H1 (cell line): ENCODE data around the gene HMGCS2. TPM values are rescaled to one million over a fixed set of nuclear protein-coding genes. Genes with fewer than 3 reads are reported as not detected.

Source experiments
- CTCF ChIA-PET: fragments of 300-600 bp; sonication (Branson Sonifier 250); formaldehyde crosslinking; loops from one replicate; lab custom pipeline; 2021; ENCODE audit not compliant: partially characterized antibody; lab: Charles Lee
- POLR2A ChIA-PET: fragments of 300-600 bp; sonication (Branson Sonifier 250); formaldehyde crosslinking; loops from one replicate; lab custom pipeline; 2021; ENCODE audit warnings: inconsistent platforms; ENCODE audit not compliant: partially characterized antibody; lab: Charles Lee
- DNase-seq, 2 experiments: peaks; one replicate each; pipeline versions ENCODE4 v3.0.0 to v3.0.0-alpha.2; 2010 to 2022; ENCODE audit warnings: low spot score in 2 of 2, low read depth in 1 of 2, mixed read lengths in 1 of 2
- FAIRE-seq: peaks from 2 replicates; lab custom pipeline; 2011; peaks lifted over from hg19 to GRCh38; lab: Jason Lieb, UNC
- H2AFZ ChIP-seq: 2 replicates; pipeline ENCODE4 v1.8.1; 2012; ENCODE audit warnings: low read length, inconsistent platforms
- H2AK5ac ChIP-seq: 2 replicates; pipeline ENCODE4 v1.6.1; 2013; ENCODE audit warnings: low read depth, low read length
- H2BK120ac ChIP-seq: replicated peaks from 2 replicates; pipeline ENCODE3; 2013; ENCODE audit warnings: low read depth, low read length, inconsistent platforms
- H2BK12ac ChIP-seq: 2 replicates; pipeline ENCODE4 v1.6.1; 2013; ENCODE audit warnings: low read depth, low read length
- H2BK15ac ChIP-seq: 2 replicates; pipeline ENCODE4 v1.6.1; 2013; ENCODE audit warnings: low read length
- H2BK20ac ChIP-seq: 2 replicates; pipeline ENCODE4 v1.6.1; 2013; ENCODE audit warnings: low read length
- H2BK5ac ChIP-seq: 2 replicates; pipeline ENCODE4 v1.6.1; 2013; ENCODE audit warnings: low read depth, low read length
- H3K14ac ChIP-seq: 2 replicates; pipeline ENCODE4 v1.6.1; 2013; ENCODE audit warnings: inconsistent platforms; ENCODE audit not compliant: insufficient read length
- H3K18ac ChIP-seq: 2 replicates; pipeline ENCODE4 v1.6.1; 2013; ENCODE audit warnings: low read length; ENCODE audit errors: extremely low read depth
- H3K23ac ChIP-seq: 2 replicates; pipeline ENCODE4 v1.6.1; 2013; ENCODE audit warnings: inconsistent platforms; ENCODE audit not compliant: insufficient read length
- H3K23me2 ChIP-seq: 2 replicates; pipeline ENCODE4 v1.6.1; 2013; ENCODE audit warnings: low read depth, low read length
- H3K27ac ChIP-seq: 2 replicates; pipeline ENCODE4 v1.6.1; 2011; ENCODE audit warnings: low read depth, low read length, inconsistent platforms
- H3K27me3 ChIP-seq, 4 experiments: replicated peaks in 1 of 4; 1 replicate in 1 of 4; 2 replicates in 3 of 4; pipeline versions ENCODE4 v1.6.1 to v1.8.1; 2011 to 2013; ENCODE audit warnings: low read length in 3 of 4, mild to moderate bottlenecking in 3 of 4, inconsistent platforms in 2 of 4, mixed read lengths in 2 of 4, moderate library complexity in 1 of 4; ENCODE audit not compliant: control insufficient read depth in 3 of 4, insufficient read depth in 3 of 4; ENCODE audit errors: extremely low read depth in 1 of 4
- H3K36me3 ChIP-seq, 4 experiments: 2 replicates each; pipeline versions ENCODE4 v1.6.1 to v1.8.1; 2011 to 2013; ENCODE audit warnings: mild to moderate bottlenecking in 4 of 4, low read length in 3 of 4, moderate library complexity in 2 of 4, control low read depth in 1 of 4, inconsistent platforms in 1 of 4; ENCODE audit not compliant: insufficient read depth in 4 of 4, control insufficient read depth in 2 of 4
- H3K4ac ChIP-seq: replicated peaks from 2 replicates; pipeline ENCODE3; 2013; ENCODE audit warnings: low read length, low read depth, mixed read lengths, inconsistent platforms; ENCODE audit not compliant: insufficient read length
- H3K4me1 ChIP-seq, 4 experiments: replicated peaks in 1 of 4; 1 replicate in 1 of 4; 2 replicates in 3 of 4; pipeline versions ENCODE4 v1.6.1 to v1.8.1; 2011 to 2013; ENCODE audit warnings: low read length in 3 of 4, inconsistent platforms in 2 of 4, mixed read lengths in 1 of 4; ENCODE audit not compliant: insufficient read depth in 4 of 4, control insufficient read depth in 3 of 4
- H3K4me2 ChIP-seq, 2 experiments: 2 replicates each; pipeline versions ENCODE4 v1.6.1 to v1.8.1; 2011 to 2013; ENCODE audit warnings: low read depth in 2 of 2, low read length in 2 of 2, control low read depth in 1 of 2, inconsistent platforms in 1 of 2, mild to moderate bottlenecking in 1 of 2; ENCODE audit not compliant: insufficient read depth in 1 of 2
- H3K4me3 ChIP-seq, 4 experiments: fragments of 200-600, 300-600 bp in 1 of 4; sonication (generic), shearing (Covaris generic), sonication (Bioruptor Twin) in 1 of 4; 2 replicates each; pipeline versions ENCODE4 v1.5.1 to v1.8.1; 2011 to 2016; ENCODE audit warnings: low read length in 4 of 4, low read depth in 3 of 4, control low read depth in 2 of 4, inconsistent platforms in 2 of 4, mild to moderate bottlenecking in 2 of 4, mixed read lengths in 1 of 4, moderate library complexity in 1 of 4; ENCODE audit not compliant: insufficient read depth in 2 of 4; ENCODE audit errors: extremely low read depth in 1 of 4
- H3K56ac ChIP-seq: replicated peaks from 2 replicates; pipeline ENCODE3; 2013; ENCODE audit warnings: low read depth, mild to moderate bottlenecking, mixed read lengths, low read length, inconsistent platforms; ENCODE audit not compliant: insufficient read length
- H3K79me1 ChIP-seq: 2 replicates; pipeline ENCODE4 v1.6.1; 2013; ENCODE audit warnings: low read depth, low read length, control low read depth
- H3K79me2 ChIP-seq, 2 experiments: 2 replicates each; pipeline versions ENCODE4 v1.6.1 to v1.8.1; 2012 to 2013; ENCODE audit warnings: low read length in 2 of 2, mild to moderate bottlenecking in 2 of 2, inconsistent platforms in 1 of 2; ENCODE audit not compliant: insufficient read depth in 2 of 2, control insufficient read depth in 1 of 2
- H3K9ac ChIP-seq, 4 experiments: replicated peaks in 1 of 4; 1 replicate in 1 of 4; 2 replicates in 3 of 4; pipeline versions ENCODE4 v1.6.1 to v1.8.1; 2011 to 2013; ENCODE audit warnings: low read depth in 3 of 4, low read length in 3 of 4, control low read depth in 2 of 4, mild to moderate bottlenecking in 2 of 4, moderate library complexity in 2 of 4, inconsistent platforms in 1 of 4; ENCODE audit errors: extremely low read depth in 1 of 4
- H3K9me3 ChIP-seq, 2 experiments: 2 replicates each; pipeline versions ENCODE4 v1.6.1 to v1.8.1; 2012 to 2013; ENCODE audit warnings: mild to moderate bottlenecking in 2 of 2, moderate library complexity in 2 of 2, control low read depth in 1 of 2, inconsistent platforms in 1 of 2, low read depth in 1 of 2, low read length in 1 of 2, mixed read lengths in 1 of 2; ENCODE audit not compliant: insufficient read depth in 2 of 2
- H4K20me1 ChIP-seq, 2 experiments: replicated peaks in 1 of 2; 2 replicates each; pipeline versions ENCODE3 to v1.8.1; 2011 to 2013; ENCODE audit warnings: inconsistent platforms in 2 of 2, low read length in 2 of 2, mild to moderate bottlenecking in 1 of 2; ENCODE audit not compliant: insufficient read depth in 2 of 2, control insufficient read depth in 1 of 2
- H4K5ac ChIP-seq: 2 replicates; pipeline ENCODE4 v1.6.1; 2013; ENCODE audit warnings: low read length, low read depth, mixed read lengths, inconsistent platforms; ENCODE audit not compliant: insufficient read length
- H4K8ac ChIP-seq: 2 replicates; pipeline ENCODE4 v1.8.0; 2013; ENCODE audit warnings: mild to moderate bottlenecking, moderate library complexity, low read length, inconsistent platforms; ENCODE audit not compliant: insufficient read depth; ENCODE audit errors: extremely low read depth
- H4K91ac ChIP-seq: replicated peaks from 2 replicates; pipeline ENCODE3; 2013; ENCODE audit warnings: low read length, mixed read lengths, inconsistent platforms; ENCODE audit not compliant: insufficient read length
- CBX5 ChIP-seq: fragments of 300-800, 300-1000 bp; sonication (generic); IDR thresholded peaks from 2 replicates; pipeline ENCODE4 v1.7.1; 2016; ENCODE audit warnings: antibody characterized with exemption, low read length, low read depth
- CHD1 ChIP-seq: IDR thresholded peaks from 2 replicates; pipeline ENCODE4 v1.6.1; 2012; ENCODE audit warnings: low read depth, low read length, improper control_type of control experiment
- GABPA ChIP-seq: IDR thresholded peaks from 2 replicates; pipeline ENCODE4 v1.6.1; 2011; ENCODE audit warnings: mild to moderate bottlenecking, low read length, moderate library complexity, borderline replicate concordance; ENCODE audit not compliant: insufficient read depth
- PHF8 ChIP-seq: fragments of 200-600 bp; sonication (generic); conservative IDR thresholded peaks from 2 replicates; pipeline ENCODE4 v1.7.1; 2012; ENCODE audit warnings: low read depth, mild to moderate bottlenecking, inconsistent platforms, low read length, moderate library complexity
- RAD21 ChIP-seq, 2 experiments: IDR thresholded peaks in 1 of 2; conservative IDR thresholded peaks in 1 of 2; 2 replicates each; pipeline ENCODE4 v1.6.1; 2011; ENCODE audit warnings: low read depth in 2 of 2, low read length in 2 of 2, improper control_type of control experiment in 1 of 2, inconsistent platforms in 1 of 2, mild to moderate bottlenecking in 1 of 2, moderate library complexity in 1 of 2
- WGBS, 2 experiments: shearing (Covaris generic) in 1 of 2; methylation state at CpG; one replicate each; pipeline versions ENCODE4 v1.1.6 to v1.1.7; 2013 to 2015; ENCODE audit warnings: low lambda C conversion rate in 2 of 2, mixed read lengths in 2 of 2, inconsistent platforms in 1 of 2, low coverage in 1 of 2, missing lambda C conversion rate in 1 of 2; ENCODE audit not compliant: insufficient replicate concordance in 2 of 2, insufficient coverage in 1 of 2, insufficient read length in 1 of 2; ENCODE audit errors: extremely low coverage in 1 of 2, missing lambda C conversion rate in 1 of 2; 5-methylcytosine and 5-hydroxymethylcytosine counted together
- polyA plus RNA-seq, 7 experiments: library from polyadenylated mRNA; depleted of rRNA in 3 of 7; stranded (reverse) in 5 of 7; unstranded in 2 of 7; fragments of >200 nt in 5 of 7; fragments of 200-250 nt in 2 of 7; gene quantifications; 1 replicate in 5 of 7; 2 replicates in 1 of 7; 4 replicates in 1 of 7; pipeline versions ENCODE4 v1.2.1 to v1.2.3, GENCODE V29; 2011 to 2013; ENCODE audit warnings: missing spikeins in 2 of 7, mixed read lengths in 2 of 7
- total RNA-seq: library from RNA; stranded (reverse); fragmentation: NEBNext Ultra II Directional; extraction: Animal tissue kit (Norgen Biotek cat#: 25700); gene quantifications from 2 replicates; pipeline ENCODE4 v1.2.1, GENCODE V29; 2021

HMGCS2 gene
- total and polyA plus RNA-seq, 2 of the 8 experiments (the other 6 are each of a cell fraction or from before 2014, with no cell fraction given), result not detected

- no peak overlapping the region for H2BK12ac ChIP-seq
- no peak overlapping the region for H2BK15ac ChIP-seq
- no peak overlapping the region for H2BK120ac ChIP-seq
- no peaks in the 10 kb centered on the region for H3K36me3 ChIP-seq
- no peak overlapping the region for H3K56ac ChIP-seq
- H3K4me1 ChIP-seq, result 0 out of 7 replicates have a peak, but pooled peaks cover 0 to 2% (median 0%) of the 10 kb centered on the region in 4 experiments
- no peak overlapping the region for H4K5ac ChIP-seq
- H3K27ac ChIP-seq, result no peak overlapping the region
- H3K9me3 ChIP-seq, result peaks cover 11 to 12% of the 10 kb centered on the region in 2 experiments
- no peak overlapping the region for H3K4me2 ChIP-seq
- H3K27me3 ChIP-seq, result no peaks in the 10 kb centered on the region
- H3K14ac ChIP-seq, result no peak overlapping the region
- no peak overlapping the region for H3K9ac ChIP-seq
- no peaks in the 10 kb centered on the region for H4K20me1 ChIP-seq
- no peak overlapping the region for H3K4ac ChIP-seq
- FAIRE-seq, result no peak
- H3K79me2 ChIP-seq, result no peaks in the 10 kb centered on the region
- no peak overlapping the region for H3K23ac ChIP-seq
- no peak overlapping the region for H3K4me3 ChIP-seq
- no peaks in the 10 kb centered on the region for H3K23me2 ChIP-seq
- H2AFZ ChIP-seq, result no peak overlapping the region
- no peak overlapping the region for H4K8ac ChIP-seq
- no peak overlapping the region for H4K91ac ChIP-seq
- no peak overlapping the region for H2AK5ac ChIP-seq
- CTCF ChIA-PET, result no interaction called here
- whole genome bisulfite sequencing, 2 experiments, result 86% methylated on average over 2 of the region's 2 CpGs; no CpG with 5 or more reads in 1 of the 2 experiments
- H2BK20ac ChIP-seq, result no peak overlapping the region
- H3K79me1 ChIP-seq, result no peaks in the 10 kb centered on the region
- no peak overlapping the region for H2BK5ac ChIP-seq
- no peak overlapping the region for H3K18ac ChIP-seq
- DNase-seq, result no peak
- POLR2A ChIA-PET, result no interaction called here
- TF ChIP-seq PHF8, result no peak
- TF ChIP-seq RAD21 (IDR thresholded peaks at IDR 0.05 in 1 of 2, conservative IDR thresholded peaks at IDR 0.05 in 1 of 2; ENCODE audit: low read depth in 2 of 2, low read length in 2 of 2), result no peak
- TF ChIP-seq GABPA, result no peak
- no peak for TF ChIP-seq CHD1
- TF ChIP-seq CBX5, result no peak
These were observed 68.4 kb downstream of the HMGCS2 start for GRCh38 chr1:119700326-119700725.
